IPS-NIHi7 (cell line): ENCODE data around the gene EEF1AKMT4.
A peak's percentile ranks its signal among the peaks of the same experiment; 100 is the strongest.
"Not testable (repeated sequence)": the region's sequence is repeated elsewhere in the genome, so short reads cannot be mapped to it uniquely, and the experiment has no call there.

Source experiments
- DNase-seq: peaks from one replicate; pipeline ENCODE4 v3.0.0; 2012; ENCODE audit warnings: mixed read lengths; ENCODE audit errors: extremely low spot score

The EEF1AKMT4 gene

DNA sequence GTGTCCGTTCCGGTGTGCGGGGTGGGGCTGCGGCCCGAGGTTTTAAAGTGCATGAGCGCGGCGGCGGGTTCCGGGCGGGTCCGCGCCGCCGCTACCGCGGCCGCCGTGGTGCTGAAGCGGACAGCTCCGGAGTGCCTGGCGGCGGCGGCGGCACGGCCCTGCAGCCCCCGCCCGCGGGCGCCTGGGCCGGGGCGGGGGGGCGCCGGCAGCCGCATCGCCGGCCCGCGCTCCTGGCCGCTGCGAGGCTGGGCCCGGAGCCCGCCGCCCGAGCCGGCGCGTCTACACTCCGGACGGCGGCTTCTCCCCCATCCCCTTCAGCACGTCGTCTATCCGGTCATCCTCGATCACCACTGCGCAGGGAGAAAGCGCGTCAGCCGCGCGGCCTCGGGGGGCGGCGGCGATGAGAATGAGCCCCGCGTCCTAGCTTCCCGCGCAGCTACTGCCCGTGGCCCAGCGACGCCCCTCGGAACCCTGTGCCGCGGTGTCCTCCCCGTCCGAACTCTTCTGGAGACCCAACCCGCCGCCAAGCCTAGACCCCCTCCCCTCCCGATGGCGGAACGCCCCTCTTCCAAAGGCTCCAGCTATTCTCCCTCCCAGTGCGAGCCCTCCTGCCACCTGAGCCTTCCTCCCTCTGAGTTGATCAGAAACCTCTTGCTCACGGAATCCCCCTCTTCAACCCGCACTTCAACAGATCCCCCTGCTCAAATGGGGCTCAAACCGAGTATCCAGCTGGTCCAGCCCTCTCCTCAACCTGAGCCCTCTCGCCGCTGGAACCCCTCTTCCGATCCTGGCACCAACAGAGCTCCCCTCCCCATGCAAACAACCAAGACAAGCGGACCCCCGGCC is 10.6 kb downstream of the EEF1AKMT4 start:
- peak; percentile 77 for DNase-seq

- no peak for DNase-seq
Measured at GRCh38 chr3:184260724-184261269, 11.3 kb downstream of the EEF1AKMT4 start.

DNA sequence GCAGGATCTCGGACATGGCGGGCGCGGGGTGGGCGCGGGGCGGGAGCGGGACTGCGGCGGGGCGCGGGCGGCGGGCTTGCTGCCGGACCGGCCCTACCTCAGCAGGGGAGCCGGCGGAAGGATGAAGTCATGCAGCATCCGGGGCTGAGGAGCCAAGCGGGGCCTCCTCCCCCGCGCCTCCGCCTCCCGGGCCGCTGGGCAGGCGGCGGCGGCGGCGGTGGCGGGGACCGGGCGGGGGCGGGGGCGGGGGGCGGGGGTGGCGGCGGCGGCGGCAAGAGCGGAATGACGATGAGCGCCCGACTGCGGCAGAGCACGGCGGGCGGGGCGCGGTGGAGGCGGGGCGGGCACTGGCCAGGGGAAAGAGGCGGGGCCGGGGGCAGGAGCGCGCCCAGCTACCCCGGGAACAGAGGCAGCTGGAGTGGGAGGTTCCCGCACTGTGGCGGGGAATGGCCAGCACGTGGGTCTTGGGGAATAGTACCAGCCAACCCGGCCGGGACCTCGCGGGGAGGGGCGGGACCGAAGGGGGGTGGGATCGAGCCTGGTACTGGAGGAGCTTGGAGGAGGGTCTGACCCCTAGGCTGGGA is 11.9 kb downstream of the EEF1AKMT4 start, which contains the start of gene CAMK2N2:
Gene CAMK2N2 (minus strand): TSS at position 284 of the 584 bp plus-strand sequence. CDS start 268 bp downstream, at position 16.
- peak; percentile 84 for DNase-seq

- peak; percentile 48 for DNase-seq
Measured at GRCh38 chr3:184261854-184262763, 12.6 kb downstream of the EEF1AKMT4 start.

DNA sequence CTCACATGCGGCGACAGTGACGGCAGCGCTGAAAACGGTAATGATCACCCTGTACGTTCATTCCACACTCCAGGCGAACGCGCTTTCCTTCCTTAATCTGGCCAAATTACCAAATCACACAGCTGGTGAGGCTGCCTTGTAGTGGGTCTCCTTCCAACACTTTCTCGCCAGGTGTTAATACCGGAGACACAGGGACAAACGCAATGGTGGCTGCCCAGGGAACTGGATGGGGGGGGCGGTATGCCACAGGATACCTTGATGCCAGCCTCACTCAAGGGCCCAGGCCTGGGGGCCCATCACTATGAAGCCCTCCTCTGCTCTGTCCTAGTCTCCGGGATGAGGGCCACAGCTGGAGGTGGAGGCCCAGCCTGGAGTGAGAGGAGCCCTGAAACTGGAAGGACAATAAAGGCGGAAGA is 13.3 kb downstream of the EEF1AKMT4 start:
- DNase-seq = no peak

DNA sequence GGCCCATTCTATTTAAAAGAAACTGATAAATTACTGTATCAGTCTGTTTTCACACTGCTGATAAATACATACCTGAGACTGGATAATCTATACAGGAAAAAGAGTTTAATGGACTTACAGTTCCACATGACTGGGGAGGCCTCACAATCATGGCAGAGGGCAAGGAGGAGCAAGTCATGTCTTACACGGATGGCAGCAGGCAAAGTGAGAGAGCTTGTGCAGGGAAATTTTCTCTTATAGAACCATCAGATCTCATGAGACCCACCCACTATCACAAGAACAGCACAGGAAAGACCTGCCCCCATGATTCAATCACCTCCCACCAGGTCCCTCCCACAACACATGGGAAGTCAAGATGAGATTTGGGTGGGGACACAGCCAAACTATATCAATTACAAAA is 17.8 kb downstream of the EEF1AKMT4 start:
- DNase-seq = not testable (repeated sequence)

GRCh38 chr3:184272269-184272668 is 22.8 kb downstream of the EEF1AKMT4 start:
- no peak for DNase-seq

DNA sequence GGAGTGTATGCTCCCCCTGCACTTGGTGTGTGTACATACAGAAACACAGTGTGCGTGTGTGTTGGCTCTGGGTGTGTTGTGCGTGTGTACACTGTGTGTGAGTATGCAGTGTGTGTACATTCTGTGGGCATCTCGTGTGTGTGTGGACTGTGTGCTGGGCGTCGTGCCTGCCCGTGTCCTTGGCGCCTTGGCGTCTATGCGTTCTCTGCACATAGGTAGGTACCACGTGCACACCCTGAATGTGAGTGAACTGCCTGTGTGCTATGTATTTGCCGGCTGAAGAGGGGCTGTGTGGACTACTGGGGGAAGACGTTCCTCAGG is 25.9 kb downstream of the EEF1AKMT4 start:
- no peak for DNase-seq

GRCh38 chr3:184275961-184276910 is 26.8 kb downstream of the EEF1AKMT4 start, which contains the start of gene ECE2:
Gene ECE2, plus strand, starts transcription at chr3:184276022. Its CDS starts 132 bp downstream, at chr3:184276154.
- no peak for DNase-seq

- no peak for DNase-seq
Measured at GRCh38 chr3:184277366-184277765, 27.9 kb downstream of the EEF1AKMT4 start.

DNA sequence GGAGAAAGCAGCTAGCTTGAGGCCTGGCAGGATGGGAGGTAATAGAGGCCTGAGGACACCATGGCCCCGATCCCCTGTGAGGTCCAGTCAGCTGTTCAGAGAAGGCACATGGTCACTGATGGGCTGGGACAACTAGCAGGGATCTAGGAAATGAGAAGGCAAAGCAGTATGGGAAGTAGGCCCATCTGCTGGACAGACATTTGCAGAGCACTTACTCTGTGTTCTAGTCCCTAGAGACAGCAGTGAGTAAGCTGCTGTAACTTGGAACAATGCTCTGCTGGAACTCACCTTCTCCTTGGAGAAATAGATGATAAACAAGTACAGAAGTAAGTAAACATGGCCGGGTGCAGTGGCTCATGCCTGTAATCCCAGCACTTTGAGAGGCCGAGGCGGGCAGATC is 33.5 kb downstream of the EEF1AKMT4 start:
- DNase-seq = no peak

- no peak for DNase-seq
Measured at GRCh38 chr3:184283681-184284080, 34.2 kb downstream of the EEF1AKMT4 start.

GRCh38 chr3:184284696-184285095 is 35.2 kb downstream of the EEF1AKMT4 start:
- peak; percentile 95 for DNase-seq

DNA sequence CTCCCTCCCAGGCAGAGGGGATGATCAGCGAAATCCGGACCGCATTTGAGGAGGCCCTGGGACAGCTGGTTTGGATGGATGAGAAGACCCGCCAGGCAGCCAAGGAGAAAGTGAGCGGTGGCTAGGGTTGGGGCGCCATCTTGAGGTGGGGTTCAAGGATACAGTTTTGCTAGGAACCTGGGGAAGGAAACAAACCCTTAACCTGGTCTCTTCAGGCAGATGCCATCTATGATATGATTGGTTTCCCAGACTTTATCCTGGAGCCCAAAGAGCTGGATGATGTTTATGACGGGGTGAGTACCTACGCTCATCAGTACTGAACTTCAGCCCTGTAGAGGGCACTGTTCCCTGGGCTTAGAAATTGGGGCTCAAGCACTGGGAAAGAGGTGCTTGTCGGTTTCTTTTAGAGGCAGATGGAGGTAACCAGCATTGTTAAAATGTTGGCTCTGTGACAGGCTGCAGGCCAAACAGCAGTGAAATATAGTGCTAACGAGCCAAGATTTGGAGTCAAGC is 40.0 kb downstream of the EEF1AKMT4 start:
- peak; percentile 87 for DNase-seq

DNA sequence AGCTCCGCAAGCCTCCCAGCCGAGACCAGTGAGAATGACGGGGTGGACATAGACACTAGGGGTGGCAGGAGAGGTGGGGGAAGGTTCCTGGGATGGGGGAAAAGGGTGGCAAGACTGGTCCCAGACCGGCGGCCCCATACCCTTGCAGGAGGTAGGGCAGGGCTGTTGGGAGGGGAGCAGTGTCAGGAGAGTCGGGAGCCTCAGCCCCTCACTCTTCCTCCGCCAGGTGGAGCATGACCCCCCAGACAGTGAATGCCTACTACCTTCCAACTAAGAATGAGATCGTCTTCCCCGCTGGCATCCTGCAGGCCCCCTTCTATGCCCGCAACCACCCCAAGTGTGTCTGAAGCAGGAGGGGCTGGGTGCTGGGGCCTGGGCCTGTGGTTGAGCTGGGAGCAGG is 40.9 kb downstream of the EEF1AKMT4 start:
- peak; percentile 21 for DNase-seq

DNA sequence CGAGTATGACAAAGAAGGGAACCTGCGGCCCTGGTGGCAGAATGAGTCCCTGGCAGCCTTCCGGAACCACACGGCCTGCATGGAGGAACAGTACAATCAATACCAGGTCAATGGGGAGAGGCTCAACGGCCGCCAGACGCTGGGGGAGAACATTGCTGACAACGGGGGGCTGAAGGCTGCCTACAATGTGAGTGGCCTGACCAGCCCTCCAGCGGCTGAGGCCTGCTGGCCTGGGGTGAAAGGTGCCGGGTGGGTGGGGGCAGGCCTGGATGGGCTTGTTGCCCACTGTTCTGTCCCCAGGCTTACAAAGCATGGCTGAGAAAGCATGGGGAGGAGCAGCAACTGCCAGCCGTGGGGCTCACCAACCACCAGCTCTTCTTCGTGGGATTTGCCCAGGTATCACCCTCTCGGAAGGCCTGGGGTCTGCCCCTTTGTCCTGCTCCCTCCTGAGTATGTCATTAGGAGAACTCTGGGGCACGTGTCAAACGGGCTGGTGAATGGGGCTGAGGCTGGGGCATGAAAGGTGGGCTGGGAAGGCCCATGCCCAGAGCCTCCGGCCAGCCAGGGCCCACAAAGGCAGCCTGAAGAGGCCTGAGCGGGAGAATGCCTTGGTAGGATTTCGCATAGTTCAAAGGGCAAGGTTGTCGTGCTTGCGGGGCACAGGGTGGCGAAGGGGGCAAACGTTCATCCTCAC is 41.7 kb downstream of the EEF1AKMT4 start:
- DNase-seq = no peak

DNA sequence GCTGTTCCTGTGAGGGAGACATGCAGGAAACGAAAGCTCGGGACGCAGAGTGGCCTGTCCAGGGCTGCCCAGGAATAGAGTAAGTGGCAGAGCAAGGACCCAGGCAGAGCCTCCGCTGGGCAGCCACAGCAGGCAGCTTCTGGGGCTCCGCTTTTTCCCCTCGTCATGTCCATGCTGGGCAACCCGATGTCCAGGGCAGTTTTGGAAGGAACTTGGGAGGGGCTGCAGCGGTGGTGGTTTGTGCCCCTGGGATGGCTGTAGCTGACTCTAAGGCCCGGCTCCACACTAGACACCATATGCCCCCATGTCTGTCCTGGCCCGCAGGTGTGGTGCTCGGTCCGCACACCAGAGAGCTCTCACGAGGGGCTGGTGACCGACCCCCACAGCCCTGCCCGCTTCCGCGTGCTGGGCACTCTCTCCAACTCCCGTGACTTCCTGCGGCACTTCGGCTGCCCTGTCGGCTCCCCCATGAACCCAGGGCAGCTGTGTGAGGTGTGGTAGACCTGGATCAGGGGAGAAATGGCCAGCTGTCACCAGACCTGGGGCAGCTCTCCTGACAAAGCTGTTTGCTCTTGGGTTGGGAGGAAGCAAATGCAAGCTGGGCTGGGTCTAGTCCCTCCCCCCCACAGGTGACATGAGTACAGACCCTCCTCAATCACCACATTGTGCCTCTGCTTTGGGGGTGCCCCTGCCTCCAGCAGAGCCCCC is 42.4 kb downstream of the EEF1AKMT4 start:
- no peak for DNase-seq

- DNase-seq = no peak
Measured at GRCh38 chr3:184295771-184296170, 46.3 kb downstream of the EEF1AKMT4 start.

GRCh38 chr3:184296616-184297015 is 47.1 kb downstream of the EEF1AKMT4 start:
- DNase-seq = no peak
